H9 (cell line): ENCODE data around the gene NUDT16. TPM values are rescaled to one million over a fixed set of nuclear protein-coding genes. Genes with fewer than 3 reads are reported as not detected.

Experiments
- DNase-seq: peaks from one replicate; pipeline ENCODE4 v3.0.0-alpha.2; 2017
- H2AFZ ChIP-seq: one replicate; pipeline ENCODE4 v1.6.1; 2013; ENCODE audit warnings: mild to moderate bottlenecking, low read length, control low read depth, moderate library complexity
- H2AK5ac ChIP-seq: 2 replicates; pipeline ENCODE4 v1.6.1; 2013; ENCODE audit warnings: low read length, control low read depth, mixed read lengths; ENCODE audit not compliant: insufficient read length
- H2BK120ac ChIP-seq: one replicate; pipeline ENCODE4 v1.6.1; 2013; ENCODE audit warnings: low read depth, mild to moderate bottlenecking, low read length, control low read depth, inconsistent platforms; ENCODE audit not compliant: poor library complexity, severe bottlenecking
- H2BK12ac ChIP-seq: 2 replicates; pipeline ENCODE4 v1.6.1; 2013; ENCODE audit warnings: low read length, control low read depth, mixed read lengths, low read depth; ENCODE audit not compliant: insufficient read length
- H2BK15ac ChIP-seq: 2 replicates; pipeline ENCODE4 v1.6.1; 2013; ENCODE audit warnings: low read depth, low read length, control low read depth
- H2BK20ac ChIP-seq: one replicate; pipeline ENCODE4 v1.6.1; 2013; ENCODE audit warnings: low read depth, mild to moderate bottlenecking, low read length, control low read depth, inconsistent platforms; ENCODE audit not compliant: poor library complexity, severe bottlenecking
- H2BK5ac ChIP-seq: 2 replicates; pipeline ENCODE4 v1.6.1; 2013; ENCODE audit warnings: low read length, control low read depth, mixed read lengths; ENCODE audit not compliant: insufficient read length
- H3K14ac ChIP-seq: 2 replicates; pipeline ENCODE4 v1.6.1; 2013; ENCODE audit warnings: low read length, control low read depth; ENCODE audit not compliant: insufficient read depth
- H3K18ac ChIP-seq: 2 replicates; pipeline ENCODE4 v1.6.1; 2013; ENCODE audit warnings: low read depth, mild to moderate bottlenecking, mixed read lengths, low read length, control low read depth; ENCODE audit not compliant: insufficient read length
- H3K23ac ChIP-seq: 2 replicates; pipeline ENCODE4 v1.6.1; 2013; ENCODE audit warnings: low read length, control low read depth, mixed read lengths, low read depth; ENCODE audit not compliant: insufficient read length
- H3K23me2 ChIP-seq: 2 replicates; pipeline ENCODE4 v1.6.1; 2013; ENCODE audit warnings: low read depth, mild to moderate bottlenecking, mixed read lengths, low read length, control low read depth; ENCODE audit not compliant: insufficient read length, poor library complexity, severe bottlenecking
- H3K27ac ChIP-seq: 2 replicates; pipeline ENCODE4 v1.5.1; 2013; ENCODE audit warnings: low read length, control low read depth, mixed read lengths, low read depth; ENCODE audit not compliant: insufficient read length
- H3K27me3 ChIP-seq: 2 replicates; pipeline ENCODE4 v1.6.1; 2013; ENCODE audit warnings: low read length, control low read depth, inconsistent platforms; ENCODE audit not compliant: insufficient read depth
- H3K4ac ChIP-seq: 2 replicates; pipeline ENCODE4 v1.6.1; 2013; ENCODE audit warnings: low read depth, mild to moderate bottlenecking, control low read depth, inconsistent platforms, low read length, moderate library complexity
- H3K4me1 ChIP-seq: 2 replicates; pipeline ENCODE4 v1.6.1; 2013; ENCODE audit warnings: low read length, control low read depth, inconsistent platforms; ENCODE audit not compliant: insufficient read depth
- H3K4me2 ChIP-seq: 2 replicates; pipeline ENCODE4 v1.6.1; 2013; ENCODE audit warnings: low read length, control low read depth, mixed read lengths; ENCODE audit not compliant: insufficient read length, insufficient read depth
- H3K56ac ChIP-seq: 2 replicates; pipeline ENCODE4 v1.6.1; 2013; ENCODE audit warnings: low read depth, mild to moderate bottlenecking, mixed read lengths, low read length, control low read depth; ENCODE audit not compliant: insufficient read length
- H3K79me1 ChIP-seq: 2 replicates; pipeline ENCODE4 v1.6.1; 2013; ENCODE audit warnings: low read depth, mild to moderate bottlenecking, moderate library complexity, low read length, control low read depth, inconsistent platforms; ENCODE audit not compliant: insufficient read depth, poor library complexity, severe bottlenecking
- H3K79me2 ChIP-seq: 2 replicates; pipeline ENCODE4 v1.6.1; 2013; ENCODE audit warnings: low read length, control low read depth, inconsistent platforms; ENCODE audit not compliant: insufficient read depth
- H3K9ac ChIP-seq: 2 replicates; pipeline ENCODE4 v1.6.1; 2013; ENCODE audit warnings: low read length, control low read depth, mixed read lengths; ENCODE audit not compliant: insufficient read length; ENCODE audit errors: extremely low read depth
- H3K9me3 ChIP-seq: one replicate; pipeline ENCODE4 v1.6.1; 2013; ENCODE audit warnings: low read depth, low read length, inconsistent platforms; ENCODE audit not compliant: control insufficient read depth
- H3T11ph ChIP-seq: one replicate; pipeline ENCODE4 v1.6.1; 2013; ENCODE audit warnings: mild to moderate bottlenecking, low read length, control low read depth, inconsistent platforms
- H4K20me1 ChIP-seq: one replicate; pipeline ENCODE4 v1.6.1; 2013; ENCODE audit not compliant: control insufficient read depth, insufficient read length, insufficient read depth
- H4K5ac ChIP-seq: 2 replicates; pipeline ENCODE4 v1.6.1; 2013; ENCODE audit warnings: low read depth, mild to moderate bottlenecking, mixed read lengths, low read length, control low read depth; ENCODE audit not compliant: insufficient read length
- H4K8ac ChIP-seq: replicated peaks from 2 replicates; pipeline ENCODE4 v1.6.1; 2013; ENCODE audit warnings: low read length, control low read depth, mixed read lengths, low read depth; ENCODE audit not compliant: insufficient read length
- H4K91ac ChIP-seq: 2 replicates; pipeline ENCODE4 v1.6.1; 2013; ENCODE audit warnings: low read depth, mild to moderate bottlenecking, moderate library complexity, mixed read lengths, low read length, control low read depth; ENCODE audit not compliant: insufficient read length
- H3K27ac Mint-ChIP-seq, 3 experiments: 2 replicates in 2 of 3; 3 replicates in 1 of 3; pipeline ENCODE4 v1.8.0; 2020 to 2021; ENCODE audit warnings: mixed read lengths in 3 of 3, mild to moderate bottlenecking in 1 of 3, moderate library complexity in 1 of 3
- H3K27me3 Mint-ChIP-seq: 2 replicates; pipeline ENCODE4 v1.8.0; 2021; ENCODE audit warnings: low read depth, mild to moderate bottlenecking, moderate library complexity, mixed read lengths
- H3K36me3 Mint-ChIP-seq, 3 experiments: 2 replicates in 2 of 3; 3 replicates in 1 of 3; pipeline ENCODE4 v1.8.0; 2020 to 2021; ENCODE audit warnings: low read depth in 3 of 3, mixed read lengths in 3 of 3; ENCODE audit not compliant: insufficient read depth in 1 of 3
- H3K4me1 Mint-ChIP-seq, 2 experiments: 2 replicates each; pipeline ENCODE4 v1.8.0; 2020; ENCODE audit warnings: mixed read lengths in 2 of 2
- H3K4me3 Mint-ChIP-seq, 2 experiments: 2 replicates in 1 of 2; 3 replicates in 1 of 2; pipeline ENCODE4 v1.8.0; 2020 to 2021; ENCODE audit warnings: mild to moderate bottlenecking in 2 of 2, mixed read lengths in 2 of 2, moderate library complexity in 1 of 2
- H3K9me3 Mint-ChIP-seq, 2 experiments: 2 replicates in 1 of 2; 3 replicates in 1 of 2; pipeline ENCODE4 v1.8.0; 2020; ENCODE audit warnings: mild to moderate bottlenecking in 2 of 2, mixed read lengths in 2 of 2, moderate library complexity in 1 of 2
- CTCF ChIP-seq: fragments of 200-600 bp; sonication (generic); conservative IDR thresholded peaks from 3 replicates; pipeline ENCODE4 v1.8.0; 2021; ENCODE audit warnings: antibody characterized with exemption, mild to moderate bottlenecking
- WGBS: extraction: QIAGEN DNeasy Blood & Tissue Kit; methylation state at CpG from one replicate; pipeline ENCODE4 v1.1.7; 2013; ENCODE audit warnings: missing lambda C conversion rate, low lambda C conversion rate, mixed read lengths; ENCODE audit not compliant: insufficient read length; ENCODE audit errors: extremely low coverage; 5-methylcytosine and 5-hydroxymethylcytosine counted together
- total RNA-seq: library from RNA; stranded (reverse); gene quantifications from 2 replicates; pipeline ENCODE4 v1.2.1, GENCODE V29; 2021

Gene NUDT16
- total RNA-seq, 1 experiment from 2014 or later, result 18.2 TPM

- Mint-ChIP-seq H3K4me1 (peaks cover 4 to 6% of the 10 kb centered on the region in 2 experiments; a peak in 3 of 4 replicates), H3K36me3 (peaks cover 0 to 16% (median 5%) of the 10 kb centered on the region in 3 experiments; a peak in 5 of 7 replicates), H3K27ac (no peak overlapping the region), H3K27me3 (no peaks in the 10 kb centered on the region), H3K9me3 (peaks cover 0 to 8% of the 10 kb centered on the region in 2 experiments), H3K4me3 (no peak overlapping the region)
- H3K23ac ChIP-seq, result no peak overlapping the region
- H3K4me1 ChIP-seq, result no peaks in the 10 kb centered on the region
- no peak overlapping the region for H2BK12ac ChIP-seq
- peaks cover 4% of the 10 kb centered on the region for H3K79me1 ChIP-seq
- H3K18ac ChIP-seq, result no peak overlapping the region
- no peak overlapping the region for H3K27ac ChIP-seq
- H3K4me2 ChIP-seq, result no peak overlapping the region
- peaks cover 7% of the 10 kb centered on the region for H3K9me3 ChIP-seq
- no peak overlapping the region for H2BK5ac ChIP-seq
- no peak overlapping the region for H2AFZ ChIP-seq
- H2BK15ac ChIP-seq, result no peak overlapping the region
- H4K91ac ChIP-seq, result no peak overlapping the region
- H4K5ac ChIP-seq, result no peak overlapping the region
- no peak overlapping the region for H3K56ac ChIP-seq
- H2BK120ac ChIP-seq, result no peak overlapping the region
- H4K20me1 ChIP-seq, result no peaks in the 10 kb centered on the region
- H3K9ac ChIP-seq, result no peak overlapping the region
- no peak for DNase-seq
- H3T11ph ChIP-seq, result no peak overlapping the region
- H2AK5ac ChIP-seq, result no peak overlapping the region
- H3K23me2 ChIP-seq, result no peaks in the 10 kb centered on the region
- H3K79me2 ChIP-seq, result peaks cover 2% of the 10 kb centered on the region; the same call in 1 of the 2 replicates
- no peak for TF ChIP-seq CTCF
- no peak overlapping the region for H4K8ac ChIP-seq
- WGBS, result no CpG with 5 or more reads among the region's 2 CpGs
- H2BK20ac ChIP-seq, result no peak overlapping the region
- H3K4ac ChIP-seq, result no peak overlapping the region
- no peak overlapping the region for H3K14ac ChIP-seq
- 0 out of 2 replicates have a peak, but pooled peaks cover 3% of the 10 kb centered on the region for H3K27me3 ChIP-seq
Observed at GRCh38 chr3:131371688-131372066, 9.9 kb upstream of the NUDT16 start.
